ENCODE results near the gene CASP6.

CASP6 gene

GRCh38 chr4:109745830-109746229, 42.6 kb upstream of the CASP6 start:
- no peak overlapping the region for H3K4me3 ChIP-seq (ENCODE audit: low read depth, low read length)
- no peak for TF ChIP-seq CTCF (IDR thresholded peaks at IDR 0.05; ENCODE audit: low read depth, low read length)

- TF ChIP-seq CTCF (IDR thresholded peaks at IDR 0.05; ENCODE audit: low read depth, low read length): no peak
Measured at GRCh38 chr4:109739547-109739946, 36.3 kb upstream of the CASP6 start.

GRCh38 chr4:109738104-109738872, 35.0 kb upstream of the CASP6 start:
- no peak for TF ChIP-seq CTCF (IDR thresholded peaks at IDR 0.05; ENCODE audit: low read depth, low read length)
- H3K4me3 ChIP-seq (ENCODE audit: low read depth, low read length): no peak overlapping the region

More at GRCh38 chr4:109739547-109739946, 36.3 kb upstream of the CASP6 start:
- no peak overlapping the region for H3K4me3 ChIP-seq (ENCODE audit: low read depth, low read length)

- no peak for TF ChIP-seq CTCF (IDR thresholded peaks at IDR 0.05; ENCODE audit: low read depth, low read length)
- H3K4me3 ChIP-seq (ENCODE audit: low read depth, low read length): no peak overlapping the region
Measured at GRCh38 chr4:109735566-109736365, 32.5 kb upstream of the CASP6 start.

GRCh38 chr4:109733728-109734127, 30.5 kb upstream of the CASP6 start:
- TF ChIP-seq CTCF (IDR thresholded peaks at IDR 0.05; ENCODE audit: low read depth, low read length): no peak
- no peak overlapping the region for H3K4me3 ChIP-seq (ENCODE audit: low read depth, low read length)

GRCh38 chr4:109730619-109731545, 27.6 kb upstream of the CASP6 start:
- no peak for TF ChIP-seq CTCF (IDR thresholded peaks at IDR 0.05; ENCODE audit: low read depth, low read length)
- peak overlapping the region; percentile 90 for H3K4me3 ChIP-seq (ENCODE audit: low read depth, low read length)
